Naive thymus-derived CD4-positive, alpha-beta T cell (primary cell): ENCODE data around the gene MPPED1. TPM values are rescaled to one million over a fixed set of nuclear protein-coding genes. Genes with fewer than 3 reads are reported as not detected.

Source experiments
- ATAC-seq: fragments of 150-1000 bp; cut with Tn5 transposase; 2 replicates; pipeline ENCODE4 v1.10.0; 2021; ENCODE audit warnings: mild to moderate bottlenecking, moderate library complexity
- CTCF ChIA-PET: fragments of 350-600 bp; sonication (Branson Sonifier 250); formaldehyde crosslinking; loops from one replicate; lab custom pipeline; 2021; ENCODE audit warnings: antibody characterized with exemption; lab: Charles Lee
- POLR2A ChIA-PET: fragments of 350-600 bp; sonication (Branson Sonifier 250); formaldehyde crosslinking; loops from one replicate; lab custom pipeline; 2021; ENCODE audit warnings: antibody characterized with exemption, inconsistent platforms; lab: Charles Lee
- DNase-seq, 9 donors: peaks; one replicate each; pipeline versions ENCODE4 v3.0.0 to v3.0.0-alpha.2; 2020 to 2022; ENCODE audit warnings: mixed read lengths in 1 of 9
- H3K27ac ChIP-seq: one replicate; pipeline ENCODE4 v1.7.0; 2013; ENCODE audit warnings: mild to moderate bottlenecking, low read depth, low read length, moderate library complexity
- H3K27me3 ChIP-seq, 2 donors: one replicate each; pipeline ENCODE4 v1.7.0; 2013; ENCODE audit warnings: low read length in 2 of 2, mild to moderate bottlenecking in 2 of 2, moderate library complexity in 2 of 2; ENCODE audit not compliant: control insufficient read depth in 2 of 2, insufficient read depth in 2 of 2
- H3K36me3 ChIP-seq, 3 experiments: 1 replicate in 2 of 3; 2 replicates in 1 of 3; pipeline ENCODE4 v1.7.0; 2013; ENCODE audit warnings: low read length in 3 of 3, mild to moderate bottlenecking in 3 of 3, moderate library complexity in 1 of 3; ENCODE audit not compliant: insufficient read depth in 3 of 3, control insufficient read depth in 2 of 3
- H3K4me1 ChIP-seq, 2 donors: one replicate each; pipeline ENCODE4 v1.7.0; 2013; ENCODE audit warnings: low read length in 2 of 2, mild to moderate bottlenecking in 2 of 2, moderate library complexity in 1 of 2; ENCODE audit not compliant: control insufficient read depth in 2 of 2, insufficient read depth in 2 of 2
- H3K4me3 ChIP-seq: 2 replicates; pipeline ENCODE4 v1.7.0; 2013; ENCODE audit warnings: mild to moderate bottlenecking, low read length
- H3K9me3 ChIP-seq, 3 experiments: 1 replicate in 2 of 3; 2 replicates in 1 of 3; pipeline ENCODE4 v1.7.0; 2013; ENCODE audit warnings: low read length in 3 of 3; ENCODE audit not compliant: control insufficient read depth in 2 of 3
- H3K27ac Mint-ChIP-seq, 9 donors: one replicate each; pipeline ENCODE4 v1.8.0; 2020 to 2022; ENCODE audit warnings: mixed read lengths in 9 of 9, mild to moderate bottlenecking in 8 of 9, moderate library complexity in 5 of 9, inconsistent platforms in 2 of 9
- H3K27me3 Mint-ChIP-seq, 5 donors: one replicate each; pipeline ENCODE4 v1.8.0; 2021 to 2022; ENCODE audit warnings: mixed read lengths in 5 of 5, mild to moderate bottlenecking in 1 of 5
- H3K36me3 Mint-ChIP-seq, 5 donors: one replicate each; pipeline ENCODE4 v1.8.0; 2020 to 2022; ENCODE audit warnings: mixed read lengths in 5 of 5, mild to moderate bottlenecking in 3 of 5, inconsistent platforms in 1 of 5
- H3K4me1 Mint-ChIP-seq, 7 donors: one replicate each; pipeline ENCODE4 v1.8.0; 2020 to 2022; ENCODE audit warnings: mixed read lengths in 7 of 7, mild to moderate bottlenecking in 3 of 7, inconsistent platforms in 1 of 7
- H3K4me3 Mint-ChIP-seq, 10 donors: one replicate each; pipeline ENCODE4 v1.8.0; 2020 to 2022; ENCODE audit warnings: mild to moderate bottlenecking in 10 of 10, mixed read lengths in 10 of 10, moderate library complexity in 6 of 10, inconsistent platforms in 2 of 10
- H3K9me3 Mint-ChIP-seq, 11 donors: one replicate each; pipeline ENCODE4 v1.8.0; 2020 to 2022; ENCODE audit warnings: mixed read lengths in 11 of 11, mild to moderate bottlenecking in 4 of 11, inconsistent platforms in 1 of 11, moderate library complexity in 1 of 11
- intact Hi-C, 2 donors: fragments of 100-400 bp; cut with micrococcal nuclease; formaldehyde crosslinking; loops; one replicate each; pipeline ENCODE4 v1.15.1; 2023
- polyA plus RNA-seq, 2 donors: library from polyadenylated mRNA; unstranded; fragments of 300-500 nt; fragmentation: Illumina TruSeq; gene quantifications; one replicate each; pipeline ENCODE4 v1.2.3, GENCODE V29; 2021
- total RNA-seq, 6 experiments: library from RNA in 5 of 6; stranded (reverse) in 5 of 6; gene quantifications; 1 replicate in 5 of 6; 2 replicates in 1 of 6; pipeline ENCODE4 v1.2.3 and lab custom pipeline; 2021 to 2026

MPPED1 gene
- total and polyA plus RNA-seq, 7 experiments from 2014 or later: not detected

DNA sequence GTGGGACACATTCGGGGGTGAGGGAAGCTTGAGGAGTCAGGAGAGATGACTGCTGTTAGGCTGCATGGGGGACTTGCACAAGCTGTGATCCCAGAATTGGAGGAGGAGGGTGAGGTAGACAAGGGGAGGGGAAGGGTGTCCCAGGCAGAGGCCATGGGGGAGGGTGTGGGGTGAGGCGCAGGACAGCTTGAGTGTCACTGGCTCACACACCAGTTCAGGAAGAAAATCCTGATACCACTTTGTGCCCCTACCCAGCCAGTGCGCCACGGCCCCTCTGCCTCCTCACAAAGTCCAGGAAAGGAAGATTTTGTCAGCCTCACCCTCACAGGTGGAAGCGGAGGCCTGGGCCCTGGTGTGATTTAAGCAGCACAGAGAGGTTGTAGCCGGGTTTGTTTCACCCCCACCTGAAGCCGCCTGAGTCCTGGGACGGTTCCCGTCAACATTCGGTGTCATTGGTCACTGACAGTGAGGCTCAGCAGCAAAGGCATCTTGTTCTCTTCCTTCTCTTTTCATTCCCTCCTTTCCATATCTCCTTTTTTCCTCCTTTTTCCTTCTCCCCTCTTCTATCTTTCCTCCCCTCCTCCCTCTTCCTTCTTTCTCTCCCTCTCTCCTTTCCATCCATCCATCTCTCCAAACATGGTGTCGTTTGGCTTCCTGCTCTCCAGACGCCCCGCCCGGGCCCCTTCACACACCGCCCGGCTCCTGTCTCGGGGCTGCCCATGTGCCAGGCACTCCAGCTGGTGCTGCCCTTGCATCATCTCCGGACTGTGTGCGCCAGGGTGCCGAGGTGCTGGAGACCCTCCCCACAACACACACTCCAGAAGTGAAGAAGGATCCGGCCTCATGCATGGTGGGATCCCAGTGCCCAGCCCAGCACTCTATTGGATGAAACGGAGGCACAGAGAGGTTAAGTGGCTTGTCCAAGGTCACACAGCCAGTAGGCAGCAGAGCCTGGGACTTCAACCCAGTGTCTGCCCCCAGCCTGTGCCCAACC lies 89.3 kb downstream of the MPPED1 start:
- POLR2A ChIA-PET: no interaction called here
- Mint-ChIP-seq H3K36me3 (peaks cover 0 to 2% (median 0%) of the 10 kb centered on the region in 5 donors), H3K27ac (no peak overlapping the region), H3K27me3 (no peaks in the 10 kb centered on the region), H3K4me1 (no peaks in the 10 kb centered on the region), H3K4me3 (no peak overlapping the region), H3K9me3 (peaks cover 0 to 4% (median 0%) of the 10 kb centered on the region in 11 donors)
- no peaks in the 10 kb centered on the region for H3K27me3 ChIP-seq
- intact Hi-C loops: no loop called here
- H3K27ac ChIP-seq: no peak overlapping the region
- ATAC-seq: no peak
- no peaks in the 10 kb centered on the region for H3K36me3 ChIP-seq
- no peak overlapping the region for H3K4me3 ChIP-seq
- no peaks in the 10 kb centered on the region for H3K9me3 ChIP-seq
- DNase-seq: no peak
- CTCF ChIA-PET: no interaction called here
- H3K4me1 ChIP-seq: no peaks in the 10 kb centered on the region

- Histone ChIP-seq H3K27me3 (no peaks in the 10 kb centered on the region), H3K4me3 (no peak overlapping the region), H3K4me1 (no peaks in the 10 kb centered on the region), H3K27ac (no peak overlapping the region), H3K36me3 (no peaks in the 10 kb centered on the region), H3K9me3 (no peaks in the 10 kb centered on the region)
- intact Hi-C loops: no loop called here
- H3K9me3 Mint-ChIP-seq: peaks cover 0 to 4% (median 0%) of the 10 kb centered on the region in 11 donors
- no peak for ATAC-seq
- no peaks in the 10 kb centered on the region for H3K27me3 Mint-ChIP-seq
- ChIA-PET CTCF (no interaction called here), POLR2A (interaction anchor here (0.6 kb wide), 1 partner anchor 1110 kb away, joined by 4 read pairs; no protein-coding TSS in a partner anchor)
- H3K4me1 Mint-ChIP-seq: no peaks in the 10 kb centered on the region
- H3K4me3 Mint-ChIP-seq: no peak overlapping the region
- no peak for DNase-seq
- H3K27ac Mint-ChIP-seq: no peak overlapping the region
- H3K36me3 Mint-ChIP-seq: peaks cover 0 to 2% (median 0%) of the 10 kb centered on the region in 5 donors
Measured at GRCh38 chr22:43501878-43502277, 90.1 kb downstream of the MPPED1 start.

DNA sequence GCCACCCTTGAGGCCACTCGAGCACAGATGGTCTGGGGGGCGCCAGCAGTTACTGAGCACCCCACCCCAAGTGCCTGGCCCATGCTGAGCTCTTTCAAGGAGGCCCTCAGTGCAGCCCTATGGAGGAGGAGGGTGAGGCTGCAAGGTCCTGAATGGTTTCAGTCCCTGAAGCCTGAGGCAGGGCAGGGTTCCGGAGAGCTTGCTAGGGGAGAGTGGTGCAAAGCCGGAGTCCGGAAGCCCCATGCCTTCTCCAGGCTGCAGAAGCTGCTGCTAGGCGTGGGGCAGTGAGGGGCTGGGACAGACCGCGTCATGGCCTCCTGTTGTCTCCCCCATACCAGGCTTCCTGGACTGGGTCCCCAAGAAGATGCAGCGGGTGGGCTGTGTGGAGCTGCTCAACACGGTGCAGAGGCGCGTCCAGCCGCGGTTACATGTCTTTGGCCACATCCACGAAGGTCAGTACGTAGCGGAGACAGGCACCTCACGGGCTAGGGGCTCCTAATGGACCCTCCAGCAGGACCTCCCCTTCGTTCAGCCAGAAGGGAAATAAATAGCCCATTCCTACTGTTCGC lies 90.6 kb downstream of the MPPED1 start:
- no peaks in the 10 kb centered on the region for H3K36me3 ChIP-seq
- Mint-ChIP-seq H3K4me1 (no peaks in the 10 kb centered on the region), H3K4me3 (no peak overlapping the region), H3K27me3 (no peaks in the 10 kb centered on the region), H3K27ac (no peak overlapping the region), H3K9me3 (peaks cover 0 to 4% (median 0%) of the 10 kb centered on the region in 11 donors), H3K36me3 (peaks cover 0 to 2% (median 0%) of the 10 kb centered on the region in 5 donors)
- H3K9me3 ChIP-seq: no peaks in the 10 kb centered on the region
- ATAC-seq (no peak), DNase-seq (no peak)
- ChIA-PET POLR2A (interaction anchor here (0.6 kb wide), 1 partner anchor 1109 kb away, joined by 4 read pairs; no protein-coding TSS in a partner anchor), CTCF (no interaction called here)
- intact Hi-C loops: no loop called here
- H3K4me3 ChIP-seq: no peak overlapping the region
- no peak overlapping the region for H3K27ac ChIP-seq
- H3K27me3 ChIP-seq: no peaks in the 10 kb centered on the region
- H3K4me1 ChIP-seq: no peaks in the 10 kb centered on the region

DNA sequence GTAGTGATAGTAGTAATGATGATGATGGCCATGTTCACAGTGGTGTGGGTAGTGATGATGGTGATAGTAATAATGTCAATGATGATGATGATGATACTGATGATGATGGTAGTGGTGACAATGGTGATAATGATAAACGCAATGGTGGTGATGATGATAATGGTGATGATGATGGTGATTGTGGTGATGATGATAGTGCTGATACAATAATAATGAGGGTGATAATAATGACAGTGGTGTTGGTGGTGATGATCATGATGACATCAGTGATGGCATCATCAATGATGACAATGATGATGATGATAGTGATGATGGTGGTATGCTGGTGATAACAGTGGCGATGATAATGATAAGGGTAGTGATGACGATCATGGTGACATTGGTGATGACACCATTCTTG lies 92.3 kb downstream of the MPPED1 start:
- H3K9me3 Mint-ChIP-seq: no peaks in the 10 kb centered on the region
- no peaks in the 10 kb centered on the region for H3K27me3 Mint-ChIP-seq
- H3K36me3 Mint-ChIP-seq: no peaks in the 10 kb centered on the region
- Histone ChIP-seq H3K9me3 (no peaks in the 10 kb centered on the region), H3K36me3 (no peaks in the 10 kb centered on the region), H3K27ac (no peak overlapping the region), H3K27me3 (no peaks in the 10 kb centered on the region), H3K4me3 (no peak overlapping the region), H3K4me1 (no peaks in the 10 kb centered on the region)
- ChIA-PET POLR2A (no interaction called here), CTCF (no interaction called here)
- no peak overlapping the region for H3K4me3 Mint-ChIP-seq
- intact Hi-C loops: no loop called here
- H3K27ac Mint-ChIP-seq: no peak overlapping the region
- no peaks in the 10 kb centered on the region for H3K4me1 Mint-ChIP-seq
- ATAC-seq (no peak), DNase-seq (no peak)

DNA sequence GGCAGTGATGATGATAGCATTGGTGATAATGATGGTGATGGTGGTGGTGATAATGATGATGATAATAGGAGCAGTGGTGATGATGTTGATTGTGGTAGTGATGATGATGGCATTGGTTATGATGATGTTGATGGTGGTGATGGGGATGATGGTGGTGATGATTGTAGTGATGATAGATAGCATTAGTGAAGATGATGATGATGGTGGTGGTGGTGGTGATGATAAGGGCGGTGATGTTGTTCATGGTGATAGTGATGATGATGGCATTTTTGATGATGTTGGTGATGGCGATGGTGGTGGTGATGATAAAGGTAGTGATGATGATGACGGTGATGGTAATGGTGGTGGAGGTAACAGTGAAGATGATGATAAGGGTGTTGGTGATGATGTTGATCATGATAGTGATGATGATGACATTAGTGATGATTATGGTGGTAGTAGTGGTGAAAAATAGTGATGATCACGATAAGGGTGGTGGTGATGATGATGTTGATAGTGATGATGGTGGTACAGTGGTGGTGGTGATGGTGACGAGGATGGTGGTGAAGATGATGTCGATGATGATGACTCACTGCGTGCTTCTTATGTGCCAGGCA lies 93.0 kb downstream of the MPPED1 start:
- Mint-ChIP-seq H3K27me3 (no peaks in the 10 kb centered on the region), H3K27ac (no peak overlapping the region), H3K4me3 (no peak overlapping the region), H3K4me1 (peaks cover 0 to 1% (median 0%) of the 10 kb centered on the region in 7 donors), H3K9me3 (no peaks in the 10 kb centered on the region), H3K36me3 (no peaks in the 10 kb centered on the region)
- no peaks in the 10 kb centered on the region for H3K9me3 ChIP-seq
- no peak for DNase-seq
- ATAC-seq: no peak
- ChIA-PET POLR2A (no interaction called here), CTCF (no interaction called here)
- intact Hi-C loops: no loop called here
- H3K27ac ChIP-seq: no peak overlapping the region
- no peak overlapping the region for H3K4me3 ChIP-seq
- H3K36me3 ChIP-seq: no peaks in the 10 kb centered on the region
- no peaks in the 10 kb centered on the region for H3K27me3 ChIP-seq
- no peaks in the 10 kb centered on the region for H3K4me1 ChIP-seq

GRCh38 chr22:43505423-43505822 lies 93.6 kb downstream of the MPPED1 start:
- Histone ChIP-seq H3K27me3 (no peaks in the 10 kb centered on the region), H3K9me3 (no peaks in the 10 kb centered on the region), H3K36me3 (no peaks in the 10 kb centered on the region), H3K27ac (no peak overlapping the region), H3K4me3 (no peak overlapping the region), H3K4me1 (no peaks in the 10 kb centered on the region)
- Mint-ChIP-seq H3K4me1 (peaks cover 0 to 1% (median 0%) of the 10 kb centered on the region in 7 donors), H3K36me3 (no peaks in the 10 kb centered on the region), H3K27me3 (no peaks in the 10 kb centered on the region), H3K9me3 (no peaks in the 10 kb centered on the region), H3K27ac (no peak overlapping the region), H3K4me3 (no peak overlapping the region)
- POLR2A ChIA-PET: no interaction called here
- CTCF ChIA-PET: no interaction called here
- DNase-seq: no peak
- no peak for ATAC-seq
- intact Hi-C loops: no loop called here
